ENCODE results near the gene OVAAL.

The OVAAL gene

GRCh38 chr1:180558664-180559063 lies at the start of gene OVAAL:
OVAAL (plus strand) TSS chr1:180558964.
- DNase-seq, result no peak

- DNase-seq, result no peak
Measured at GRCh38 chr1:180510882-180511281, 47.9 kb upstream of the OVAAL start.

- no peak for DNase-seq
Measured at GRCh38 chr1:180513531-180513930, 45.2 kb upstream of the OVAAL start.

DNA sequence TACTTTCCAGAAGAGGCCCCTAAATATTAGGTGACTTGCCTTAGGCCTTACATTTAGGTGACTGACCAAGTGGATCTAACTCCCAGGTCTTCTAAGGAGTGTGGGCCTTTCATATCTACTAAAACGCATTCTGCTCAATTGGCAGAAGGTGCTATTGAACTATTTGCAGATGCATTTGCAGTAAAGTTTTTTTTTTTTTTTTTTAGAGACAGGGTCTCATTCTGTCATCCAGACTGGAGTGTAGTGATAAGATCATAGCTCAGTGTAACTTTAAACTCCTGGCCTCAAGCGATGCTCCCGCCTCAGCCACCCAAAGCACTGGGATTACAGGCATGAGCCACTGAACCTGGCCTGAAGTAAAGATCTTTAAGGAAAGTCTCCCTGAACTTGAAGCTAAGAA lies 43.4 kb upstream of the OVAAL start:
- no peak for DNase-seq

- peak; percentile 85 for DNase-seq
Measured at GRCh38 chr1:180515857-180516388, 42.8 kb upstream of the OVAAL start.

DNA sequence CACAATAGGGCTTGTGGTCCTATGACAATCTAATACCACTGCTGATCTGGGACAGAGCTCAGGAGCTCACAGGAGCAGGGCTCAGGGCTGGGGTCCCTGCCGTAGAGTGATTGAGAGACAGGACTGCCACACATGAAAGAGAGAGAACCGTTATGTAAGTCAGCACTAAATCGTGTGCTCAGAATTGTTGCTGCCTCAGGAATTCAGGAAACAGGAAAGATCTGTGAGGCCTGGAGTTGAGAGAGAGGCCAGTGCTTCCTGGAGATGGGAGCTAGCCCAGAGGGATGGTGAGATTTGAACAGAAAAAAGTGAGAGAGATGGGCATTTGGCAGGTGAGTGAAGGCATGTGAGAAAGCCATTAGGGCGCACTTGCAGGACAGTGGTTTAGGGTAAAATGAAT lies 38.9 kb upstream of the OVAAL start:
- no peak for DNase-seq

DNA sequence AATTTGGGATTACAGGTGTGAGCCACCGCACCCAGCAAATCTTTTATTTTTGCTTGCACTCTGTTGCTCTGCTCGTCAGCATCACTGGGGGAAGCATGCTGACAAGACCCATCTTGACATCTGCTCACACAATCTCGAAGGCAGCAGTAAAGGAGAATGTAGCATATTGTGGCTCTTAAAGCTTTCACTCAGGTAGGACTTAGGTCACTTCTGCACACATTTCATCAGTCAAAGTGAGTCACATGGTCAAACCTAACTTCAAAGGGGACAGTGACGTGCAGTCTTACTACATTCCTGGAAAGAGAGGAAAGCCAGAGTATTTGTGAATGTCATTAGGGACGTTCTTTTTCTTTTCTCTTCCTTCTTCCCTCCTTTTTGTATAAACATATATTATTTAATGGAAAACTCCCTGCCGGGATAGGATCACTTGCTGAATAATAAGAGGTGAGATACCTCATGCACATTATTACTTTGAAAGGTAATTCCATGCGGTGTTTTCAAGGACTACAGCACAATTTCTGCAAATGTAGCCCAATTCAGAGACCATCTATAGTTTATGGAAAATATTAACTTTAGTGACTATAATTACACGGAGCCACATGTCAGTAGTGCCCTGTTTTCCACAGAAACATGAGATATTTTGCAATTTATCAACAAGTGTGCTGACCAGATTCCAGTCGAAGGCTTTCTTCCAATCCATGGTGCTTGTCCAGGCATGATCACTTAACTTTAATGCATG lies 37.1 kb upstream of the OVAAL start:
- no peak for DNase-seq

DNA sequence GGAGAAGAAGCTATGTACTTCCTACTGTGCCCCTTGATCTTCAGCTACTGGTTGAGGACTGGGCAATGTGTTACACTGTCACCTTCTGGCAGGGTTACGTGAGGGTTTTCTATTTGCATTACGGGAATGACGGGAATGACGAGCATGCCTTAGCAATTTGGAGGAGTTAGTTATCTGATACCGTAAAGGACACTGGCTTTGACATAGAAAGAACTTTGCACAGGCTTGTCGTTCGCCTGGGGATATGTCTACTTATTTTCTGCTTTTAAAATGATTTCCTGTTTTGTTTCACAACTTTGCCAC lies 36.6 kb upstream of the OVAAL start:
- DNase-seq, result no peak

DNA sequence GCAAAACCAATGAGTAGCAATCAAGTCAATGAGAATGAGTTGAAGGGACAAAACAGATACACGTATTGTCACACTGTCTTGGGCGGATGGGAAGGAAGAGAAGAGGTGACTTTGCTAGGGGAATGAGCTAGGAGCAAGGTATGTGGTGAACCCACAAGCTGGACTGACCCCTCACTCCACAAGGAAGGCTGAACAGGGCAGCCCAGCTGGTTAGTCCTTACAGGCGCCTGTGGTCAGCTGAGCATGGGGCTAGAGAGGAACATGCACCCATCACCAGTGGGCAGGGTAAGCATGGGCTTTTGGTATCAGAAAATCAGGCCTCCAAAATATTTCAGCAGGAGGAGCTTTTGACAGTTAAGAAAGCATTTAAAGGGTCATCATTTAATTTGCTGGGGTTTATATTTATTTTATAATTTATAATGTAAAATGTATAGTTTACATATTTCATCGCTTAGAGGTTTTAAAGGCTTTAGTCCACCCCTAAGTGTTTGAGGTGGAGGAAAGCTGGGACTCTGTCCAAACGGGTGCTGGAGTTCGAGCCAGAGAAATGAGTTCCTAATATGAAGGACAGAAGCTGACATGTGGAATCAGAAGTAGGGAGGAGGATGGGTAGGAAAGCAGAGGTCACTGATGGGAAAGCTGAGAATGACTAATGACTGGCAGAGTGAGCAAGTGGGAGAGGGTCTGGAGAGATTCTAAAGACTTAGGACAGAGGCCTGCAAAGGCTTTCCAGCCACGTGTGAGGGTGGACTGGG lies 34.4 kb upstream of the OVAAL start:
- no peak for DNase-seq

GRCh38 chr1:180524915-180525714 lies 33.6 kb upstream of the OVAAL start:
- DNase-seq, result no peak

DNA sequence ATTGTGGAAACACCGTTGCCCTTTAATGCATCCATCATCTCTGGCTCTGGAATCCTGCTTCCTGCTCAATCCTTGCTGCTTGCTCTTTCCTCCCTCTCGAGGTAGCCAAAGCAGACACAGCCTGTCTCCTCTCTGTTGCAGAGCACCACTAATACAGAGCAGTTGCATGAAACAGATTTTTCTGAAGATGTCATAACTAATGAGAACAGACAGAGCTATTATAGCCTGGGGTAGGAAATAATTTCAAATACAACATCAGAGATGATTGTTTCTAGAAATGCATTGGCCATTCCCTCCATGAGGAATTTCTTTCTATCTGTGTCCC lies 33.1 kb upstream of the OVAAL start:
- DNase-seq, result no peak

- no peak for DNase-seq
Measured at GRCh38 chr1:180527101-180527669, 31.6 kb upstream of the OVAAL start.

DNA sequence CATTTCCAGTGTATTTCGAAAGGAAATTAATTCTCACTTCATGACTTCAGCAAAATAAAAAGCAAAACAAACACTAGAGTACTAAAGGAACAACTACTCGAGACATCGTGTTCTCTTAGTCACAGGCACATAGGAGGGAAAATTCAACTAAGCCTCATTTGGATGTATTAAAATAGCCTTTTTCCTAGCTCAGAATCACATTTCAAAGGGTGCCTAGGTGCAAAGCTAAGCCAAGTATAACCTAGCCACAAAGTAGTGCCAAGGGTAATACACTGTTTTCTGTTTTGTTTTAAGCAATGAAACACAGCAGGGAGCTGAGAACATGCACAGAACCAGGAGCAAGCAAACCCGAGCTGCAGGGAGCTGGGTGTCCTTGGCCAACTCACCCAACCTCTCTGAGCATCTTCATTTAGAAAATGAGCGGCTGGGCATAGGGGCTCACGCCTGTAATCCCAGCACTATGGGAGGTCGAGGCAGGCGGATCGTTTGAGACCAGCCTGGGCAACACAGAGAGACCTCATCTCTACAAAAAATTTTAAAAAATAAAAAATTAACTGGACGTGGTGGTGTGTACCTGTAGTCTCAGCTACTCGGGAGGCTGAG lies 29.8 kb upstream of the OVAAL start:
- DNase-seq, result no peak

GRCh38 chr1:180530501-180530900 lies 28.3 kb upstream of the OVAAL start:
- no peak for DNase-seq

GRCh38 chr1:180532854-180533253 lies 25.9 kb upstream of the OVAAL start:
- DNase-seq, result no peak

GRCh38 chr1:180533266-180533987 lies 25.3 kb upstream of the OVAAL start:
- peak; percentile 88 for DNase-seq

DNA sequence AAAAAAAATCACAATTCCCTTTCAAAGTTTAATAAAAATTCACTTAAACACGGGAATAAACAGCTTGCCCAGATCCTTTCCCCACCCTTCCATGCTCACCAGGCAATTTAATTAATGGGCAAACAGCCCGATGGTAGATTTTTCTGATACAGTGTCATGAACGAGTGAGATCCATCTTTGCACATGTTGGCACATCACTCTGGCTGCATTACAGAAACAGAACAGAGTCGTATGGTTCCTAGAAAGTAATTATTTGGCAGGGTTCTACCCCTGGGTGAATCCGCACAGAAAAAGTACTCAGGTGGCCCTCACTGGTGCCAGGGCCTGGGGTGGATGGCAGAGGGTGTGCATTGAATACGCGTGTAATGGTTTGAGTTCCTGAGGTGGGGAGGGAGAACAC lies 24.6 kb upstream of the OVAAL start:
- DNase-seq, result no peak

DNA sequence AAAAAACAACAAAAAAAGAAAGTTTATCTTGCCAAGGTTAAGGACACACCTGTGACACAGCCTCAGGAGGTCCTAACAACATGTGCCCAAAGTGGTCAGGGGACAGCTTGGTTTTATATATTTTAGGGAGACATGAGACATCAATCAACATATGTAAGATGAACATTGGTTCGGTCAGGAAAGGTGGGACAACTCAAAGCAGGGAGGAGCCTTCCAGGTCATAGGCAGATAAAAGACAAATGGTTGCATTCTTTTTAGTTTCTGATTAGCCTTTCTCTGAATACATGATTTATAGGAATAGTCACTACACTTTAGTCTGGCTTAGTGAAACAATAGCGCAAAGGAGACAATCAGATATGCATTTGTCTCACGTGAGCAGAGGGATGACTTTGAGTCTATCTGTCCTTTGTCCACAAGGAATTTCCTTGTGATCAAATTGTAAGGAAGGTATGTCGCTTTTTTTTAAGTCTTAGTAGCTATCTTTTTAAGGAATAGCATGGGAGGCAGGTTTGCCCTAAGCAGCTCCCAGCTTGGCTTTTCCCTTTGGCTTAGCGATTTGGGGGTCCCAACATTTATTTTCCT lies 23.3 kb upstream of the OVAAL start:
- DNase-seq, result no peak

GRCh38 chr1:180536821-180537372 lies 21.9 kb upstream of the OVAAL start:
- DNase-seq, result peak; percentile 75

GRCh38 chr1:180539136-180539535 lies 19.6 kb upstream of the OVAAL start:
- no peak for DNase-seq
